ENCODE results near the gene TTR. TPM values are rescaled to one million over a fixed set of nuclear protein-coding genes. Genes with fewer than 3 reads are reported as not detected.

The TTR gene
- total and polyA plus RNA-seq, 2 donors (not counting 1 experiment from before 2014, with no cell fraction given) = not detected

- ATAC-seq (ENCODE audit: low read depth) (no peak), DNase-seq (no peak)
- ChIA-PET CTCF (interaction anchor here (1.5 kb wide), 1 partner anchor 9 kb away, joined by 6 read pairs; no protein-coding TSS in a partner anchor), POLR2A (no interaction called here)
- H3K4me1 ChIP-seq (ENCODE audit: control insufficient read depth in 2 of 2, insufficient read depth in 2 of 2, low read length in 2 of 2) = no peaks in the 10 kb centered on the region
- no peaks in the 10 kb centered on the region for H3K9me3 Mint-ChIP-seq (ENCODE audit: insufficient read depth)
- no peaks in the 10 kb centered on the region for H4K20me1 ChIP-seq (ENCODE audit: control insufficient read depth, insufficient read depth, low read length, poor library complexity, severe bottlenecking)
- H3K27ac Mint-ChIP-seq = no peak overlapping the region
- H3K9me3 ChIP-seq (ENCODE audit: control extremely low read depth in 1 of 3, control insufficient read depth in 2 of 3, insufficient read depth in 1 of 3, low read length in 2 of 3) = no peaks in the 10 kb centered on the region
- no peaks in the 10 kb centered on the region for H3K36me3 ChIP-seq (replicated peaks in 1 of 2; ENCODE audit: control extremely low read depth in 1 of 2, control insufficient read depth in 1 of 2, extremely low read depth in 1 of 2, insufficient read depth in 2 of 2, low read length in 1 of 2)
- TF ChIP-seq CTCF (IDR thresholded peaks at IDR 0.05) (no peak), EZH2 (IDR thresholded peaks at IDR 0.05; ENCODE audit: borderline replicate concordance, insufficient read depth, low read depth, low read length, poor library complexity, severe bottlenecking) (no peak)
- no peak overlapping the region for H3K4me3 Mint-ChIP-seq
- no peaks in the 10 kb centered on the region for H3K27me3 ChIP-seq (replicated peaks in 1 of 4; ENCODE audit: control extremely low read depth in 1 of 4, control insufficient read depth in 3 of 4, insufficient read depth in 4 of 4, low read length in 3 of 4)
- no peaks in the 10 kb centered on the region for H3K79me2 ChIP-seq (ENCODE audit: control insufficient read depth, insufficient read depth, low read length)
- WGBS (ENCODE audit: insufficient coverage) = 78% methylated on average over 2 of the region's 2 CpGs
- no peak overlapping the region for H3K4me3 ChIP-seq (ENCODE audit: control extremely low read depth in 1 of 5, extremely low read depth in 1 of 5, insufficient read depth in 1 of 5, low read depth in 2 of 5, low read length in 4 of 5)
- no peak overlapping the region for H3K4me2 ChIP-seq (replicated peaks; ENCODE audit: low read depth, low read length, poor library complexity, severe bottlenecking)
- intact Hi-C loops (cut with micrococcal nuclease) = no loop called here
- H3K4me1 Mint-ChIP-seq = no peaks in the 10 kb centered on the region
- peaks cover 4% of the 10 kb centered on the region for H3K27me3 Mint-ChIP-seq
- H3K9ac ChIP-seq (ENCODE audit: low read length) = no peak overlapping the region
- H3K27ac ChIP-seq (ENCODE audit: low read length in 2 of 2) = no peak overlapping the region
- H2AFZ ChIP-seq (ENCODE audit: insufficient read depth, low read depth, low read length, poor library complexity, severe bottlenecking) = no peak overlapping the region
Measured at GRCh38 chr18:31565345-31565744, 26.3 kb upstream of the TTR start.

GRCh38 chr18:31565782-31566512, 25.7 kb upstream of the TTR start:
- Histone ChIP-seq H3K27ac (ENCODE audit: low read length in 2 of 2) (no peak overlapping the region), H3K4me2 (replicated peaks; ENCODE audit: low read depth, low read length, poor library complexity, severe bottlenecking) (no peak overlapping the region), H3K36me3 (replicated peaks in 1 of 2; ENCODE audit: control extremely low read depth in 1 of 2, control insufficient read depth in 1 of 2, extremely low read depth in 1 of 2, insufficient read depth in 2 of 2, low read length in 1 of 2) (no peaks in the 10 kb centered on the region), H3K27me3 (replicated peaks in 1 of 4; ENCODE audit: control extremely low read depth in 1 of 4, control insufficient read depth in 3 of 4, insufficient read depth in 4 of 4, low read length in 3 of 4) (no peaks in the 10 kb centered on the region), H2AFZ (ENCODE audit: insufficient read depth, low read depth, low read length, poor library complexity, severe bottlenecking) (no peak overlapping the region), H4K20me1 (ENCODE audit: control insufficient read depth, insufficient read depth, low read length, poor library complexity, severe bottlenecking) (no peaks in the 10 kb centered on the region), H3K9me3 (ENCODE audit: control extremely low read depth in 1 of 3, control insufficient read depth in 2 of 3, insufficient read depth in 1 of 3, low read length in 2 of 3) (no peaks in the 10 kb centered on the region), H3K4me1 (ENCODE audit: control insufficient read depth in 2 of 2, insufficient read depth in 2 of 2, low read length in 2 of 2) (no peaks in the 10 kb centered on the region), H3K4me3 (ENCODE audit: control extremely low read depth in 1 of 5, extremely low read depth in 1 of 5, insufficient read depth in 1 of 5, low read depth in 2 of 5, low read length in 4 of 5) (no peak overlapping the region), H3K79me2 (ENCODE audit: control insufficient read depth, insufficient read depth, low read length) (no peaks in the 10 kb centered on the region), H3K9ac (ENCODE audit: low read length) (no peak overlapping the region)
- DNase-seq (no peak), ATAC-seq (ENCODE audit: low read depth) (no peak)
- 87% methylated on average over 4 of the region's 10 CpGs for WGBS (ENCODE audit: insufficient coverage)
- TF ChIP-seq CTCF (IDR thresholded peaks at IDR 0.05) (no peak), EZH2 (IDR thresholded peaks at IDR 0.05; ENCODE audit: borderline replicate concordance, insufficient read depth, low read depth, low read length, poor library complexity, severe bottlenecking) (no peak)
- Mint-ChIP-seq H3K27me3 (peaks cover 4% of the 10 kb centered on the region), H3K9me3 (ENCODE audit: insufficient read depth) (no peaks in the 10 kb centered on the region), H3K27ac (no peak overlapping the region), H3K4me1 (no peaks in the 10 kb centered on the region), H3K4me3 (no peak overlapping the region)
- intact Hi-C loops (cut with micrococcal nuclease) = no loop called here
- CTCF ChIA-PET = no interaction called here
- POLR2A ChIA-PET = no interaction called here

Measured in B cell (primary cell).